HEK293 (cell line): Measurements from ENCODE around the gene BICD2.

Source experiments
- OSR2 ChIP-seq: fragments of 450-650 bp; formaldehyde crosslinking; IDR thresholded peaks from 2 replicates; pipeline ENCODE4 v1.5.1; 2016; ENCODE audit warnings: missing biosample characterization, missing genetic modification characterization
- PATZ1 ChIP-seq: fragments of 450-650 bp; formaldehyde crosslinking; IDR thresholded peaks from 2 replicates; pipeline ENCODE4 v1.5.1; 2016; ENCODE audit warnings: missing biosample characterization, missing genetic modification characterization
- PRDM1 ChIP-seq: fragments of 450-650 bp; formaldehyde crosslinking; IDR thresholded peaks from 2 replicates; pipeline ENCODE4; 2016; ENCODE audit warnings: missing biosample characterization, missing genetic modification characterization
- TSHZ1 ChIP-seq: fragments of 450-650 bp; formaldehyde crosslinking; IDR thresholded peaks from 2 replicates; pipeline ENCODE4 v1.5.1; 2016; ENCODE audit warnings: missing biosample characterization, missing genetic modification characterization, borderline replicate concordance
- WT1 ChIP-seq: fragments of 450-650 bp; formaldehyde crosslinking; IDR thresholded peaks from 2 replicates; pipeline ENCODE4 v1.5.1; 2016; ENCODE audit warnings: missing biosample characterization, missing genetic modification characterization
- ZBTB48 ChIP-seq: fragments of 450-650 bp; formaldehyde crosslinking; IDR thresholded peaks from 2 replicates; pipeline ENCODE4 v1.5.1; 2016; ENCODE audit warnings: missing biosample characterization, missing genetic modification characterization
- ZNF148 ChIP-seq: fragments of 450-650 bp; formaldehyde crosslinking; IDR thresholded peaks from 2 replicates; pipeline ENCODE4 v1.5.0; 2017; ENCODE audit warnings: missing biosample characterization, missing genetic modification characterization, borderline replicate concordance
- ZNF202 ChIP-seq: fragments of 450-650 bp; formaldehyde crosslinking; IDR thresholded peaks from 2 replicates; pipeline ENCODE4 v1.5.1; 2016; ENCODE audit warnings: missing biosample characterization, missing genetic modification characterization, borderline replicate concordance
- ZNF274 ChIP-seq, 2 experiments: fragments of 200-500 bp in 1 of 2; fragments of 450-650 bp in 1 of 2; sonication (Bioruptor generic) in 1 of 2; formaldehyde crosslinking in 1 of 2; IDR thresholded peaks; 2 replicates each; pipeline versions ENCODE4 v1.5.1 to v1.6.1; 2014 to 2016; ENCODE audit warnings: borderline replicate concordance in 1 of 2, inconsistent platforms in 1 of 2, low read length in 1 of 2, missing biosample characterization in 1 of 2, missing genetic modification characterization in 1 of 2
- ZNF423 ChIP-seq: fragments of 450-650 bp; formaldehyde crosslinking; IDR thresholded peaks from 2 replicates; pipeline ENCODE4 v1.5.1; 2016; ENCODE audit warnings: missing biosample characterization, missing genetic modification characterization
- ZNF433 ChIP-seq: fragments of 450-650 bp; formaldehyde crosslinking; IDR thresholded peaks from 2 replicates; pipeline ENCODE4 v1.5.1; 2016; ENCODE audit warnings: missing biosample characterization, missing genetic modification characterization, low read depth
- ZNF555 ChIP-seq: fragments of 450-650 bp; formaldehyde crosslinking; conservative IDR thresholded peaks from 2 replicates; pipeline ENCODE4 v1.5.1; 2017; ENCODE audit warnings: missing biosample characterization, mild to moderate bottlenecking, missing genetic modification characterization, inconsistent platforms
- ZNF561 ChIP-seq: fragments of 450-650 bp; IDR thresholded peaks from 2 replicates; pipeline ENCODE4 v1.5.1; 2018; ENCODE audit warnings: missing biosample characterization, missing genetic modification characterization, borderline replicate concordance
- ZNF658 ChIP-seq: fragments of 450-650 bp; formaldehyde crosslinking; IDR thresholded peaks from 2 replicates; pipeline ENCODE4; 2016; ENCODE audit warnings: missing biosample characterization, missing genetic modification characterization
- ZNF660 ChIP-seq: fragments of 450-650 bp; IDR thresholded peaks from 2 replicates; pipeline ENCODE4 v1.5.1; 2018; ENCODE audit warnings: missing biosample characterization, mild to moderate bottlenecking, missing genetic modification characterization
- ZNF664 ChIP-seq: fragments of 450-650 bp; formaldehyde crosslinking; IDR thresholded peaks from 2 replicates; pipeline ENCODE4 v1.5.1; 2016; ENCODE audit warnings: missing biosample characterization, missing genetic modification characterization
- ZNF777 ChIP-seq: fragments of 450-650 bp; formaldehyde crosslinking; IDR thresholded peaks from 2 replicates; pipeline ENCODE4 v1.5.1; 2017; ENCODE audit warnings: missing biosample characterization, missing genetic modification characterization, borderline replicate concordance
- ZNF792 ChIP-seq: fragments of 450-650 bp; formaldehyde crosslinking; IDR thresholded peaks from 2 replicates; pipeline ENCODE4 v1.5.1; 2016; ENCODE audit warnings: missing biosample characterization, missing genetic modification characterization
- TF ChIP-seq, protein P1 (sequence below): fragments of 450-650 bp; formaldehyde crosslinking; IDR thresholded peaks from 2 replicates; pipeline ENCODE4 v1.5.1; 2016; ENCODE audit warnings: missing biosample characterization, missing genetic modification characterization, borderline replicate concordance
- TF ChIP-seq, protein P2 (sequence below): fragments of 450-650 bp; formaldehyde crosslinking; IDR thresholded peaks from 2 replicates; pipeline ENCODE4 v1.5.1; 2016; ENCODE audit warnings: missing biosample characterization, missing genetic modification characterization
- TF ChIP-seq, protein P3 (sequence below): sonication (generic); formaldehyde crosslinking; IDR thresholded peaks from 2 replicates; pipeline ENCODE4 v1.8.1; 2022; ENCODE audit warnings: mild to moderate bottlenecking, moderate library complexity, missing genetic modification reagents

Gene BICD2

DNA sequence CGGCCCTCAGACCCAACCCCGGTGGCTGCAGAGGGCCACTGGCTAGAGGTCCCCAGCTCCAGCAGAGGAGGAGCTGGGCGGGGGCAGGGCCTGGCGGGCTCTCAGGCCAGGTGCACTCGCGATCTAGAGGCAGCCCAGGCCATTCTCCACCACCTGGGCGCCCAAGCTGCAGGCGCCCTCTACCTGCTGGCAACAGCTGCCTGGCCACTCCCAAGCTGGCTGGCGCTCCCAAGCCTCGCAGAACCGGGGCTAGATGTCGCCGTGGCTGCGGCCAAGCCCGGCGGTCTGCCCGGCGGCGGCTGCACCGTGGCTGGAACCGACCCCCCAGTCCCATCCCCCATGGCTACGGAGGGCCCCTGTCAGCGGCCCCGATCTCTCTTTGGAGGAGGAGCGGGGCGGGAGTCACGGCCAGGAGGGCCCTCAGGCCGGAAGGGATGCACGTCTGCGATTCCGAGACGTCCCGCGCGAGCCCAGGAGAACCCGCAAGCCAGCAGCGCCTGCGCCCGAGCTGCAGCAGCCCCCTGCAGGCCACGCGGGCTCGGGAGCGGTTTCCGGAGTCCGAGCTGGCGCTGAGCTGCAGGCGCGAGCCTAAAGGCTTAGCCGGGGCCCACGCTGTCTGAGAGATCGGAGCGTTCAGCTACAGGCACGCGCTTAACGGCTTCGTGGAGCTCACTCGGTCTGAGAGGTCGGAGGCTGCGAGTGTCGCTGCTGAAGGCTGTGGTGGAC lies 44.3 kb upstream of the BICD2 start (continued):
- peak; percentile 58 for TF ChIP-seq PATZ1 (tag by site-specific recombination)
- no peak for TF ChIP-seq ZNF555 (tag by site-specific recombination)
- TF ChIP-seq TSHZ1 (tag by site-specific recombination) = no peak
- TF ChIP-seq WT1 (tag by site-specific recombination) = no peak
- no peak for TF ChIP-seq ZNF423
- TF ChIP-seq ZNF664 (tag by site-specific recombination) = no peak
- TF ChIP-seq ZNF433 (tag by site-specific recombination) = no peak
- peak; percentile 69; the same call in 1 of the 2 replicates for TF ChIP-seq ZNF777 (tag by site-specific recombination)
- TF ChIP-seq ZNF274 (IDR thresholded peaks at IDR 0.05; ENCODE audit: low read length) = no peak
- no peak for TF ChIP-seq ZNF274 (tag by site-specific recombination; IDR thresholded peaks at IDR 0.05; ENCODE audit: borderline replicate concordance)
- TF ChIP-seq ZNF561 (tag by site-specific recombination) = no peak
- no peak for TF ChIP-seq ZNF202 (tag by site-specific recombination)
- 0 out of 2 replicates have a peak, but pooled peaks have one; percentile 32 for TF ChIP-seq ZNF792 (tag by site-specific recombination)
- TF ChIP-seq OSR2 (tag by site-specific recombination) = no peak
- TF ChIP-seq, protein P1, sequence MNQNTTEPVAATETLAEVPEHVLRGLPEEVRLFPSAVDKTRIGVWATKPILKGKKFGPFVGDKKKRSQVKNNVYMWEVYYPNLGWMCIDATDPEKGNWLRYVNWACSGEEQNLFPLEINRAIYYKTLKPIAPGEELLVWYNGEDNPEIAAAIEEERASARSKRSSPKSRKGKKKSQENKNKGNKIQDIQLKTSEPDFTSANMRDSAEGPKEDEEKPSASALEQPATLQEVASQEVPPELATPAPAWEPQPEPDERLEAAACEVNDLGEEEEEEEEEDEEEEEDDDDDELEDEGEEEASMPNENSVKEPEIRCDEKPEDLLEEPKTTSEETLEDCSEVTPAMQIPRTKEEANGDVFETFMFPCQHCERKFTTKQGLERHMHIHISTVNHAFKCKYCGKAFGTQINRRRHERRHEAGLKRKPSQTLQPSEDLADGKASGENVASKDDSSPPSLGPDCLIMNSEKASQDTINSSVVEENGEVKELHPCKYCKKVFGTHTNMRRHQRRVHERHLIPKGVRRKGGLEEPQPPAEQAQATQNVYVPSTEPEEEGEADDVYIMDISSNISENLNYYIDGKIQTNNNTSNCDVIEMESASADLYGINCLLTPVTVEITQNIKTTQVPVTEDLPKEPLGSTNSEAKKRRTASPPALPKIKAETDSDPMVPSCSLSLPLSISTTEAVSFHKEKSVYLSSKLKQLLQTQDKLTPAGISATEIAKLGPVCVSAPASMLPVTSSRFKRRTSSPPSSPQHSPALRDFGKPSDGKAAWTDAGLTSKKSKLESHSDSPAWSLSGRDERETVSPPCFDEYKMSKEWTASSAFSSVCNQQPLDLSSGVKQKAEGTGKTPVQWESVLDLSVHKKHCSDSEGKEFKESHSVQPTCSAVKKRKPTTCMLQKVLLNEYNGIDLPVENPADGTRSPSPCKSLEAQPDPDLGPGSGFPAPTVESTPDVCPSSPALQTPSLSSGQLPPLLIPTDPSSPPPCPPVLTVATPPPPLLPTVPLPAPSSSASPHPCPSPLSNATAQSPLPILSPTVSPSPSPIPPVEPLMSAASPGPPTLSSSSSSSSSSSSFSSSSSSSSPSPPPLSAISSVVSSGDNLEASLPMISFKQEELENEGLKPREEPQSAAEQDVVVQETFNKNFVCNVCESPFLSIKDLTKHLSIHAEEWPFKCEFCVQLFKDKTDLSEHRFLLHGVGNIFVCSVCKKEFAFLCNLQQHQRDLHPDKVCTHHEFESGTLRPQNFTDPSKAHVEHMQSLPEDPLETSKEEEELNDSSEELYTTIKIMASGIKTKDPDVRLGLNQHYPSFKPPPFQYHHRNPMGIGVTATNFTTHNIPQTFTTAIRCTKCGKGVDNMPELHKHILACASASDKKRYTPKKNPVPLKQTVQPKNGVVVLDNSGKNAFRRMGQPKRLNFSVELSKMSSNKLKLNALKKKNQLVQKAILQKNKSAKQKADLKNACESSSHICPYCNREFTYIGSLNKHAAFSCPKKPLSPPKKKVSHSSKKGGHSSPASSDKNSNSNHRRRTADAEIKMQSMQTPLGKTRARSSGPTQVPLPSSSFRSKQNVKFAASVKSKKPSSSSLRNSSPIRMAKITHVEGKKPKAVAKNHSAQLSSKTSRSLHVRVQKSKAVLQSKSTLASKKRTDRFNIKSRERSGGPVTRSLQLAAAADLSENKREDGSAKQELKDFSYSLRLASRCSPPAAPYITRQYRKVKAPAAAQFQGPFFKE (tag by site-specific recombination) = no peak
- no peak for TF ChIP-seq PRDM1 (tag by site-specific recombination)
- no peak for TF ChIP-seq ZNF660 (tag by site-specific recombination)
- TF ChIP-seq ZNF658 (tag by site-specific recombination) = no peak
- TF ChIP-seq, protein P2, sequence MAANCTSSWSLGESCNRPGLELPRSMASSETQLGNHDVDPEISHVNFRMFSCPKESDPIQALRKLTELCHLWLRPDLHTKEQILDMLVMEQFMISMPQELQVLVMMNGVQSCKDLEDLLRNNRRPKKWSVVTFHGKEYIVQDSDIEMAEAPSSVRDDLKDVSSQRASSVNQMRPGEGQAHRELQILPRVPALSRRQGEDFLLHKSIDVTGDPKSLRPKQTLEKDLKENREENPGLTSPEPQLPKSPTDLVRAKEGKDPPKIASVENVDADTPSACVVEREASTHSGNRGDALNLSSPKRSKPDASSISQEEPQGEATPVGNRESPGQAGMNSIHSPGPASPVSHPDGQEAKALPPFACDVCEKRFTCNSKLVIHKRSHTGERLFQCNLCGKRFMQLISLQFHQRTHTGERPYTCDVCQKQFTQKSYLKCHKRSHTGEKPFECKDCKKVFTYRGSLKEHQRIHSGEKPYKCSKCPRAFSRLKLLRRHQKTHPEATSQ (tag by site-specific recombination) = peak; percentile 89; the same call in 1 of the 2 replicates
- no peak for TF ChIP-seq ZBTB48 (tag by site-specific recombination)
- TF ChIP-seq ZNF148 (tag by site-specific recombination) = no peak
- TF ChIP-seq, protein P3, sequence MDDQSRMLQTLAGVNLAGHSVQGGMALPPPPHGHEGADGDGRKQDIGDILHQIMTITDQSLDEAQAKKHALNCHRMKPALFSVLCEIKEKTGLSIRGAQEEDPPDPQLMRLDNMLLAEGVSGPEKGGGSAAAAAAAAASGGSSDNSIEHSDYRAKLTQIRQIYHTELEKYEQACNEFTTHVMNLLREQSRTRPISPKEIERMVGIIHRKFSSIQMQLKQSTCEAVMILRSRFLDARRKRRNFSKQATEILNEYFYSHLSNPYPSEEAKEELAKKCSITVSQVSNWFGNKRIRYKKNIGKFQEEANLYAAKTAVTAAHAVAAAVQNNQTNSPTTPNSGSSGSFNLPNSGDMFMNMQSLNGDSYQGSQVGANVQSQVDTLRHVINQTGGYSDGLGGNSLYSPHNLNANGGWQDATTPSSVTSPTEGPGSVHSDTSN (CRISPR knock-in tag) = peak; percentile 78; the same call in 1 of the 2 replicates
